Measurements from ENCODE around the gene CCR2. TPM values are rescaled to one million over a fixed set of nuclear protein-coding genes. Genes with fewer than 3 reads are reported as not detected.

CCR2 gene
- polyA plus RNA-seq, 1 donor from 2014 or later = not detected

GRCh38 chr3:46406788-46407611 is 53.1 kb downstream of the CCR2 start, which contains the start of the genes CCR5AS and CCRL2:
TSS of gene CCR5AS (minus strand) at chr3:46407066.
TSS of gene CCRL2 (plus strand) at chr3:46407259. CDS start at chr3:46408080, 821 bp downstream.
- Histone ChIP-seq H3K36me3 (ENCODE audit: insufficient read depth, low read length) (no peaks in the 10 kb centered on the region), H2AFZ (ENCODE audit: low read depth, low read length) (no peak within 1 kb of the TSS), H4K20me1 (ENCODE audit: insufficient read depth) (no peaks in the 10 kb centered on the region), H3K9me3 (ENCODE audit: low read length) (no peaks in the 10 kb centered on the region), H3K4me2 (ENCODE audit: low read length) (no peak within 1 kb of the TSS), H3K27me3 (ENCODE audit: insufficient read depth, low read depth, low read length) (no peaks in the 10 kb centered on the region), H3K79me2 (replicated peaks; ENCODE audit: insufficient read depth, low read length) (no peaks in the 10 kb centered on the region), H3F3A (ENCODE audit: insufficient read depth, low read length, poor library complexity, severe bottlenecking) (no peaks in the 10 kb centered on the region), H3K27ac (ENCODE audit: low read length) (no peak within 1 kb of the TSS), H3K4me3 (ENCODE audit: low read length) (no peak within 1 kb of the TSS), H3K9ac (ENCODE audit: low read length) (no peak within 1 kb of the TSS), H3K9me2 (ENCODE audit: insufficient read depth, low read length) (no peaks in the 10 kb centered on the region)
- no peak for TF ChIP-seq POLR2AphosphoS5 (IDR thresholded peaks at IDR 0.05)
- no peak for TF ChIP-seq EZH2 (IDR thresholded peaks at IDR 0.05; ENCODE audit: borderline replicate concordance, insufficient read depth, low read length, poor library complexity, severe bottlenecking)
- TF ChIP-seq SMC3 (conservative IDR thresholded peaks at IDR 0.05; ENCODE audit: poor library complexity) = no peak
- TF ChIP-seq MXI1 (conservative IDR thresholded peaks at IDR 0.05; ENCODE audit: poor library complexity, severe bottlenecking) = no peak
- TF ChIP-seq RAD21 (conservative IDR thresholded peaks at IDR 0.05) = no peak
- TF ChIP-seq TAF1 (IDR thresholded peaks at IDR 0.05; ENCODE audit: low read depth) = no peak
- TF ChIP-seq EP300 (conservative IDR thresholded peaks at IDR 0.05; ENCODE audit: poor library complexity, severe bottlenecking) = no peak
- TF ChIP-seq, protein P1, sequence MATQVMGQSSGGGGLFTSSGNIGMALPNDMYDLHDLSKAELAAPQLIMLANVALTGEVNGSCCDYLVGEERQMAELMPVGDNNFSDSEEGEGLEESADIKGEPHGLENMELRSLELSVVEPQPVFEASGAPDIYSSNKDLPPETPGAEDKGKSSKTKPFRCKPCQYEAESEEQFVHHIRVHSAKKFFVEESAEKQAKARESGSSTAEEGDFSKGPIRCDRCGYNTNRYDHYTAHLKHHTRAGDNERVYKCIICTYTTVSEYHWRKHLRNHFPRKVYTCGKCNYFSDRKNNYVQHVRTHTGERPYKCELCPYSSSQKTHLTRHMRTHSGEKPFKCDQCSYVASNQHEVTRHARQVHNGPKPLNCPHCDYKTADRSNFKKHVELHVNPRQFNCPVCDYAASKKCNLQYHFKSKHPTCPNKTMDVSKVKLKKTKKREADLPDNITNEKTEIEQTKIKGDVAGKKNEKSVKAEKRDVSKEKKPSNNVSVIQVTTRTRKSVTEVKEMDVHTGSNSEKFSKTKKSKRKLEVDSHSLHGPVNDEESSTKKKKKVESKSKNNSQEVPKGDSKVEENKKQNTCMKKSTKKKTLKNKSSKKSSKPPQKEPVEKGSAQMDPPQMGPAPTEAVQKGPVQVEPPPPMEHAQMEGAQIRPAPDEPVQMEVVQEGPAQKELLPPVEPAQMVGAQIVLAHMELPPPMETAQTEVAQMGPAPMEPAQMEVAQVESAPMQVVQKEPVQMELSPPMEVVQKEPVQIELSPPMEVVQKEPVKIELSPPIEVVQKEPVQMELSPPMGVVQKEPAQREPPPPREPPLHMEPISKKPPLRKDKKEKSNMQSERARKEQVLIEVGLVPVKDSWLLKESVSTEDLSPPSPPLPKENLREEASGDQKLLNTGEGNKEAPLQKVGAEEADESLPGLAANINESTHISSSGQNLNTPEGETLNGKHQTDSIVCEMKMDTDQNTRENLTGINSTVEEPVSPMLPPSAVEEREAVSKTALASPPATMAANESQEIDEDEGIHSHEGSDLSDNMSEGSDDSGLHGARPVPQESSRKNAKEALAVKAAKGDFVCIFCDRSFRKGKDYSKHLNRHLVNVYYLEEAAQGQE (IDR thresholded peaks at IDR 0.05; ENCODE audit: borderline replicate concordance) = no peak
- TF ChIP-seq, protein P2, sequence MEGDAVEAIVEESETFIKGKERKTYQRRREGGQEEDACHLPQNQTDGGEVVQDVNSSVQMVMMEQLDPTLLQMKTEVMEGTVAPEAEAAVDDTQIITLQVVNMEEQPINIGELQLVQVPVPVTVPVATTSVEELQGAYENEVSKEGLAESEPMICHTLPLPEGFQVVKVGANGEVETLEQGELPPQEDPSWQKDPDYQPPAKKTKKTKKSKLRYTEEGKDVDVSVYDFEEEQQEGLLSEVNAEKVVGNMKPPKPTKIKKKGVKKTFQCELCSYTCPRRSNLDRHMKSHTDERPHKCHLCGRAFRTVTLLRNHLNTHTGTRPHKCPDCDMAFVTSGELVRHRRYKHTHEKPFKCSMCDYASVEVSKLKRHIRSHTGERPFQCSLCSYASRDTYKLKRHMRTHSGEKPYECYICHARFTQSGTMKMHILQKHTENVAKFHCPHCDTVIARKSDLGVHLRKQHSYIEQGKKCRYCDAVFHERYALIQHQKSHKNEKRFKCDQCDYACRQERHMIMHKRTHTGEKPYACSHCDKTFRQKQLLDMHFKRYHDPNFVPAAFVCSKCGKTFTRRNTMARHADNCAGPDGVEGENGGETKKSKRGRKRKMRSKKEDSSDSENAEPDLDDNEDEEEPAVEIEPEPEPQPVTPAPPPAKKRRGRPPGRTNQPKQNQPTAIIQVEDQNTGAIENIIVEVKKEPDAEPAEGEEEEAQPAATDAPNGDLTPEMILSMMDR (IDR thresholded peaks at IDR 0.05; ENCODE audit: poor library complexity, severe bottlenecking) = no peak

DNA sequence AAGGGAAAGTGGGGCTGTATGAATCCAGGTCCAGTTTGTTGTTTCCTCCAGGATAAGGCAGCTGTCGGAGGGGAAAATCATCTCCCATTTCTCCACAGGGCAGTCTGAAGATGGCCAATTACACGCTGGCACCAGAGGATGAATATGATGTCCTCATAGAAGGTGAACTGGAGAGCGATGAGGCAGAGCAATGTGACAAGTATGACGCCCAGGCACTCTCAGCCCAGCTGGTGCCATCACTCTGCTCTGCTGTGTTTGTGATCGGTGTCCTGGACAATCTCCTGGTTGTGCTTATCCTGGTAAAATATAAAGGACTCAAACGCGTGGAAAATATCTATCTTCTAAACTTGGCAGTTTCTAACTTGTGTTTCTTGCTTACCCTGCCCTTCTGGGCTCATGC is 54.1 kb downstream of the CCR2 start:
- no peak overlapping the region for H3K9ac ChIP-seq (ENCODE audit: low read length)
- no peak overlapping the region for H2AFZ ChIP-seq (ENCODE audit: low read depth, low read length)
- H3K4me2 ChIP-seq (ENCODE audit: low read length) = no peak overlapping the region

More for the DNA sequence above, 54.1 kb downstream of the CCR2 start:
- Histone ChIP-seq H3K27ac (ENCODE audit: low read length) (no peak overlapping the region), H3F3A (ENCODE audit: insufficient read depth, low read length, poor library complexity, severe bottlenecking) (no peaks in the 10 kb centered on the region), H3K36me3 (ENCODE audit: insufficient read depth, low read length) (no peaks in the 10 kb centered on the region), H3K9me3 (ENCODE audit: low read length) (no peaks in the 10 kb centered on the region), H3K79me2 (replicated peaks; ENCODE audit: insufficient read depth, low read length) (no peaks in the 10 kb centered on the region), H4K20me1 (ENCODE audit: insufficient read depth) (no peaks in the 10 kb centered on the region), H3K9me2 (ENCODE audit: insufficient read depth, low read length) (no peaks in the 10 kb centered on the region), H3K4me3 (ENCODE audit: low read length) (no peak overlapping the region), H3K27me3 (ENCODE audit: insufficient read depth, low read depth, low read length) (no peaks in the 10 kb centered on the region)
- TF ChIP-seq, protein P1 (IDR thresholded peaks at IDR 0.05; ENCODE audit: borderline replicate concordance) = no peak
- no peak for TF ChIP-seq EP300 (conservative IDR thresholded peaks at IDR 0.05; ENCODE audit: poor library complexity, severe bottlenecking)
- TF ChIP-seq RAD21 (conservative IDR thresholded peaks at IDR 0.05) = no peak
- no peak for TF ChIP-seq SMC3 (conservative IDR thresholded peaks at IDR 0.05; ENCODE audit: poor library complexity)
- TF ChIP-seq, protein P2 (IDR thresholded peaks at IDR 0.05; ENCODE audit: poor library complexity, severe bottlenecking) = no peak
- TF ChIP-seq POLR2AphosphoS5 (IDR thresholded peaks at IDR 0.05) = peak; percentile 32
- no peak for TF ChIP-seq EZH2 (IDR thresholded peaks at IDR 0.05; ENCODE audit: borderline replicate concordance, insufficient read depth, low read length, poor library complexity, severe bottlenecking)

All from neural cell (in vitro differentiated cells).